Kidney epithelial cell (primary cell): ENCODE measurements around the gene KIF9. TPM values are rescaled to one million over a fixed set of nuclear protein-coding genes. Genes with fewer than 3 reads are reported as not detected.

Experiments used
- DNase-seq: peaks from one replicate; pipeline ENCODE4 v3.0.0-alpha.2; 2010; ENCODE audit warnings: low read depth
- H3K27me3 ChIP-seq: 2 replicates; pipeline ENCODE4 v1.6.0; 2011; ENCODE audit warnings: low read length; ENCODE audit not compliant: control insufficient read depth, insufficient read depth
- H3K36me3 ChIP-seq: 2 replicates; pipeline ENCODE4 v1.5.1; 2011; ENCODE audit warnings: low read length; ENCODE audit not compliant: control insufficient read depth, insufficient read depth
- H3K4me3 ChIP-seq: 2 replicates; pipeline ENCODE4 v1.5.1; 2011; ENCODE audit warnings: low read depth, mild to moderate bottlenecking, control low read depth, low read length
- total RNA-seq: library from RNA; depleted of rRNA; stranded (reverse); fragments of >200 nt; gene quantifications from 2 replicates; pipeline ENCODE4 v1.2.3, GENCODE V29; 2015
- TF ChIP-seq, protein P1 (sequence below): IDR thresholded peaks from 2 replicates; pipeline ENCODE4 v1.5.1; 2011; ENCODE audit warnings: mild to moderate bottlenecking, moderate library complexity, low read length, control low read depth, inconsistent platforms; ENCODE audit not compliant: insufficient read depth, poor library complexity, severe bottlenecking

Gene KIF9
- total RNA-seq, 1 donor from 2014 or later, result 14.5 TPM

GRCh38 chr3:47270526-47270925, 12.1 kb downstream of the KIF9 start:
- DNase-seq, result no peak
- TF ChIP-seq, protein P1, sequence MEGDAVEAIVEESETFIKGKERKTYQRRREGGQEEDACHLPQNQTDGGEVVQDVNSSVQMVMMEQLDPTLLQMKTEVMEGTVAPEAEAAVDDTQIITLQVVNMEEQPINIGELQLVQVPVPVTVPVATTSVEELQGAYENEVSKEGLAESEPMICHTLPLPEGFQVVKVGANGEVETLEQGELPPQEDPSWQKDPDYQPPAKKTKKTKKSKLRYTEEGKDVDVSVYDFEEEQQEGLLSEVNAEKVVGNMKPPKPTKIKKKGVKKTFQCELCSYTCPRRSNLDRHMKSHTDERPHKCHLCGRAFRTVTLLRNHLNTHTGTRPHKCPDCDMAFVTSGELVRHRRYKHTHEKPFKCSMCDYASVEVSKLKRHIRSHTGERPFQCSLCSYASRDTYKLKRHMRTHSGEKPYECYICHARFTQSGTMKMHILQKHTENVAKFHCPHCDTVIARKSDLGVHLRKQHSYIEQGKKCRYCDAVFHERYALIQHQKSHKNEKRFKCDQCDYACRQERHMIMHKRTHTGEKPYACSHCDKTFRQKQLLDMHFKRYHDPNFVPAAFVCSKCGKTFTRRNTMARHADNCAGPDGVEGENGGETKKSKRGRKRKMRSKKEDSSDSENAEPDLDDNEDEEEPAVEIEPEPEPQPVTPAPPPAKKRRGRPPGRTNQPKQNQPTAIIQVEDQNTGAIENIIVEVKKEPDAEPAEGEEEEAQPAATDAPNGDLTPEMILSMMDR, result no peak

GRCh38 chr3:47267490-47267824, 15.1 kb downstream of the KIF9 start:
- DNase-seq, result no peak
- TF ChIP-seq, protein P1, result no peak
- Histone ChIP-seq H3K27me3 (no peaks in the 10 kb centered on the region), H3K36me3 (no peaks in the 10 kb centered on the region), H3K4me3 (no peak overlapping the region)

More at GRCh38 chr3:47270526-47270925, 12.1 kb downstream of the KIF9 start:
- H3K36me3 ChIP-seq, result no peaks in the 10 kb centered on the region
- H3K27me3 ChIP-seq, result no peaks in the 10 kb centered on the region
- H3K4me3 ChIP-seq, result no peak overlapping the region

DNA sequence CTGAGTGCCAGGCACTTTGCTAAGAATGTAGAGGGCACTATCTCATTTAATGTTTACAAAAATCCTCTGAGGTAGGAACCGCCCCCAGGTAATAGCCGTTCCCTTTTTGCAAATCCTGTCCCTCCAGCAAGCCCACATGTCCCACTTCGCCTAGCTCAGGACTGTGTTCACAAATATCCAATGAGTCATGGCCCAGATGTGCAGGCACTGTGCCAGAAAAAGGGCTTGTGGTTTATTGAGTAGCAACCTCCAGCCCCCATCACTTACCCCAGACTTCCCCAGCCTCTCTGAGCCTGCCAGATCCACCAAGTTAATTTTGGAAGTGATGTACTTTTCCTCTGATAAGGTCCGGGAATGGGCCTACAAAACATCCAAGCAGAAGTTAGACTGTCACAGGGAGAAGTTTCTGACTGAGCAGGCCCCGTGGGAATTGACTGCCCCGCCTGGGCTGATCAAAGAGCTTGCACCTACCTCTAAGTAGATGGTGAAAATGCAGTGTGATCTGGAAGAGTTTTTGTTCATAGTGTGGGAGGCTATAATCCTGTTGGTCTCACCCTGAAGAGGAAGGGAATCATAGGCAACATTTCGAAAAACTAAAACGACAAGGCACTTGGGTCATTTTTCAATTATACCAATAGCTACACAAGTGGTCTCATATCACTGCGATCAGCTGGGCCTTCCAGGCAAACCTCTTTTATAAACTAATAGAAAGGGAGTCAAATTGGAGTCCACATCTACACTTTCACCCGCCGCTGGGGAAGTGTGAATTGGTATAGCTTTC, 15.7 kb downstream of the KIF9 start:
- peak; percentile 87 for DNase-seq
- TF ChIP-seq, protein P1, result no peak
- no peak overlapping the region for H3K4me3 ChIP-seq

DNA sequence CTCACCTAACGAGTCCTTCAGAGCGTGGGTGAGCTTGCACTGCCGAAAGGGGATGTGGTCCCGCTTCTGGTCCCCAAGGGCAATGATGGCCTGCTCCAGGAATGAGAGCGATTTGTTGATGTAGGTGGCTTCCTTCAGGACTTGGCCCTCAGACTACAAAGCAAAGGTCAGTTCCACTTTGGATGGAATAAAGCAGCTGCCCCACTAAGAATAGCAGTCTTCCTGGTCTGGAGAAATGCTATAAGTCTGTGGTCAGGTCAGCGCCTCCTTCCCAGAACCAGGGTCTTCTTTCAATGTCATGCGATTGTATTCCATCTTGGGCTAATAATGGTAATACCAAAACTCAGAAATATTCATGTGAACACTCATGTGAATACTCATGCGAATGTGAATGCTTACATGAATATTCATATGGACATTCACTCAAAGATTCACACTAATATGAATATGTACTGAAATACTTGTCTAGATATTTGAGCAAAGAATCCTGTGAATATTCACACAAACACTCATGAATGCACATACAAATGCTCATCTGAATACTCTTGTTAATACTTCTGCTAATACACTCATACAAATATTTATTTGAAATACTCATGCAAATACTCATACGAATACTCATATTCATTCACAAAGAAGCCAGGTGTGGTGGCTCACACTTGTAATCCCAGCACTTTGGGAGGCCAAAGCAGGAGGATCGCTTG, 16.7 kb downstream of the KIF9 start:
- TF ChIP-seq, protein P1, result no peak
- Histone ChIP-seq H3K27me3 (no peaks in the 10 kb centered on the region), H3K36me3 (no peaks in the 10 kb centered on the region), H3K4me3 (no peak overlapping the region)
- no peak for DNase-seq

More for the DNA sequence above, 15.7 kb downstream of the KIF9 start:
- Histone ChIP-seq H3K27me3 (no peaks in the 10 kb centered on the region), H3K36me3 (no peaks in the 10 kb centered on the region)

DNA sequence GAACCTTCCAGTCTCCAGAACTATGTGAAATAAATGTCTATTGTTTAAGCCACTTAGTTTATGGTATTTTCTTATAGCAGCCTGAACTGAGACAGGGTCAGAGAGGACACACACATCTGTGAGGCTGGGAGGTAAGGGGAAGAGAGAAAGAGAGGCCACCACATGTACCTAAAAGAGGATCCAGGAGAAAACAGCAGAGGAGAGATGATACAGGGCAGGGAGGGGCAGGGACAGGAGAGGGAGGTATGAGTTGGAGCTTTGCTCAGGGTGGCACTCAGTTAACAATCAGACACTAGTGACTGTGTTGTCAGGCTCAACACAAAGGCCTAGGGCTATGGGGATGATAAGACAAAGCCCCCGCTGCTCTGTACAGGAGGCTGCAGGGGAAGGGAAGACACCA, 17.6 kb downstream of the KIF9 start:
- TF ChIP-seq, protein P1, result no peak
- Histone ChIP-seq H3K36me3 (no peaks in the 10 kb centered on the region), H3K4me3 (no peak overlapping the region), H3K27me3 (no peaks in the 10 kb centered on the region)
- DNase-seq, result no peak

DNA sequence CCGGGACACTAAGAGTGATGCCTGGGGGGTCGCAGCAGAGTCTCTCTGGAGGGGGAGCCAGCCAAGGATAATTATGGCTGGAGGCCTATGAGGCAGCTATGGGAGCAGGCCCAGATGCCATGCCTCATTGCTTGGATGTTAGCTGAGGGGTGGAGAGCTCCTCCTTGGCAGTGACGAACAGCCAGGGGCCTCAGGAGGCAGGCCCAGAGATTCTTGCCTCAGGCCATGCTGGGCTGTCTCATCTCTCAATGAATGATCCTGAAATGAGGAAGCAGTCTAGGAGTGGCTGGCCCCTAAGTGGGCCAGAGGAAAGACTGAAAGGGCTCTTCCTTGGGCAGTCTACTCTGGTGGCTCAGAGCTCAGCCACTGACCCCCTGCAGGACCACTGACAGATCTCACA, 21.3 kb downstream of the KIF9 start:
- TF ChIP-seq, protein P1, result no peak
- H3K36me3 ChIP-seq, result no peaks in the 10 kb centered on the region
- no peak for DNase-seq
- no peak overlapping the region for H3K4me3 ChIP-seq
- H3K27me3 ChIP-seq, result no peaks in the 10 kb centered on the region
